ENCODE data around the gene ATG9B.
A peak's percentile ranks its signal among the peaks of the same experiment; 100 is the strongest.
"Not testable (repeated sequence)": the region's sequence is repeated elsewhere in the genome, so short reads cannot be mapped to it uniquely, and the experiment has no call there.

Gene ATG9B

DNA sequence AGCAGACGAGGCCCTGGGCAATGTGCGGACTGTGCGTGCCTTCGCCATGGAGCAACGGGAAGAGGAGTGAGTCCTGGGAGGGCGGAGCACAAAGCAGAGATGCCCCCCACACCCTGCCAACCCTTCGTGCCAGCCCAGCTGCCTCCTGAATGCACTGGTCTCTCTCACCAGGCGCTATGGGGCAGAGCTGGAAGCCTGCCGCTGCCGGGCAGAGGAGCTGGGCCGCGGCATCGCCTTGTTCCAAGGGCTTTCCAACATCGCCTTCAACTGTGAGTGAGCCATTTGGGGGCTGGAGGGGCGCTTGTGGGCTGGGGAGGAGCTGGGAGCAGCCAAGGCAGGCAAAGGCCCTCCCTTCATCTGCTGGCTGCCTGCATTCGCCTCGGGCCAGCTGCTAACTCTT, 11.6 kb upstream of the ATG9B start:
- no peak for DNase-seq

DNA sequence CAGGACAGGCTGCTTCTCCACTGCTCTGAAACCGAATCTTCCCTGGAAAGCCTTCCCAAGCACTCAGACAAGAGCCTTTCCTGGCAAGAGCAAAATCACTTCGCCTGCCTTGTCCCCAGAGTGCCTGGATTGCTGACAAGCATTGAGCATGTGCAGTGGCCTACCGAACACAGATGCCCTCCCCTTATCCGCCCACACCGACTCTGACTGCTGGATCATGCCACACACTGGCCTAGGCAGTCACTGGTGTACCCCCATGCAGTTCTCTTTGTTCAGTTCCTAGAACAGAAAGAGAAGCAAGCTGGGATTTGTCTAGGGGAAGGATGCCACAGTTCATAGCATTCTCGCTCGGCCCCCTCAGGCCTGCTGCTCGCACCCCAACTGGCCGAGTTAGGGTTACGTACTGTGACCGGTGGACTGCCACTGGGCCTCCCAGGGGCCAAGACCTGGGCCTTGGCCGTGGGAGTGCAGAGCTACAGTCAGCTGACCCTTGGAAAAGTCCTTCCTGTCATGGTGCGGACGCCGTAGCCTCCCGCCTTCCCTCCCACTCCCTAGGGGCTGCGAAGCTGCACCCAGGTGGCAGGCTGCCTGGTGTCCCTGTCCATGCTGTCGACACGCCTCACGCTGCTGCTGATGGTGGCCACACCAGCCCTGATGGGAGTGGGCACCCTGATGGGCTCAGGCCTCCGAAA, 10.9 kb upstream of the ATG9B start:
- no peak for DNase-seq

DNA sequence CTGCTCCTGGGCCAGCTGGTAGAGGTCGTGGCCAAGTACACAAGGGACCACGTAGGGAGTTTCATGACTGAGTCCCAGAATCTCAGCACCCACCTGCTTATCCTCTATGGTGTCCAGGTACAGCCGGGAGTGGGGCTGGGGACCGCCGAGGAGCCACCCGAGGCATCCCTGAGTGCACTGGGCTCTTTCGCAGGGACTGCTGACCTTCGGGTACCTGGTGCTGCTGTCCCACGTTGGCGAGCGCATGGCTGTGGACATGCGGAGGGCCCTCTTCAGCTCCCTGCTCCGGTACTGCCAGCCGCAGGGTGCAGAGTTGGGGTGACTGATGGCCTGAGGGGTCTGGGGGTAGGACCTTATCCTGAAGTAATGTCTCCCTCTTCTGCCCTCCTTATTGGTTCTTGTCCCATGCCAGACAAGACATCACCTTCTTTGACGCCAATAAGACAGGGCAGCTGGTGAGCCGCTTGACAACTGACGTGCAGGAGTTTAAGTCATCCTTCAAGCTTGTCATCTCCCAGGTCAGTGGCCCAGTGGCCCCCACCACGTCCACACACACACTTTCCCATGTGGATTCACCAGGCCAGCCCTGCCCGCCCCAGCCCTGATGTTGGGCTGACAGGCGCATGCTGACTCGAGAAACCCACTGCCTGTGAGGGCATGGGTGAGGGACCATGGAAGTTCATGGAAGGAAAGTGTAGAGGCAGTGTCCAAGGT, 10.2 kb upstream of the ATG9B start:
- DNase-seq = no peak

DNA sequence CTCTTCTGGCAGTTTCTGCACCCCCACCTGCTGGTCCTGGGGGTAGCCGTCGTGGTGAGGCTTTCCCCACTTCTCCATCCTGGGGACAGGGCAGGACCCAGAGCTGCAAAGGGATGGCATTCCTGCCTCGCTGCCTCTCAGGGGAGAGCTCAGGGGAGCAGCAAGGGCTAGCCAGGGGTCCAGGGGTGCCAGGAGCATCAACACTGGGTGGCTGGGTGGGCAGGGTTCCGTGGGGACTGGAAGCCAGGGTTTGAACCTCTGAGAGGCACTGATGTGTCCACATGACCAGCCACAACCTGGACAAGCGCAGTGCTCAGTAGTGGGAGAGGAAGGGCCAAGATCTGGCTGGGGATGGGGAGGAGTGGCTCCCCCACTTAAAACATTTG, 9.6 kb upstream of the ATG9B start:
- DNase-seq = no peak

DNA sequence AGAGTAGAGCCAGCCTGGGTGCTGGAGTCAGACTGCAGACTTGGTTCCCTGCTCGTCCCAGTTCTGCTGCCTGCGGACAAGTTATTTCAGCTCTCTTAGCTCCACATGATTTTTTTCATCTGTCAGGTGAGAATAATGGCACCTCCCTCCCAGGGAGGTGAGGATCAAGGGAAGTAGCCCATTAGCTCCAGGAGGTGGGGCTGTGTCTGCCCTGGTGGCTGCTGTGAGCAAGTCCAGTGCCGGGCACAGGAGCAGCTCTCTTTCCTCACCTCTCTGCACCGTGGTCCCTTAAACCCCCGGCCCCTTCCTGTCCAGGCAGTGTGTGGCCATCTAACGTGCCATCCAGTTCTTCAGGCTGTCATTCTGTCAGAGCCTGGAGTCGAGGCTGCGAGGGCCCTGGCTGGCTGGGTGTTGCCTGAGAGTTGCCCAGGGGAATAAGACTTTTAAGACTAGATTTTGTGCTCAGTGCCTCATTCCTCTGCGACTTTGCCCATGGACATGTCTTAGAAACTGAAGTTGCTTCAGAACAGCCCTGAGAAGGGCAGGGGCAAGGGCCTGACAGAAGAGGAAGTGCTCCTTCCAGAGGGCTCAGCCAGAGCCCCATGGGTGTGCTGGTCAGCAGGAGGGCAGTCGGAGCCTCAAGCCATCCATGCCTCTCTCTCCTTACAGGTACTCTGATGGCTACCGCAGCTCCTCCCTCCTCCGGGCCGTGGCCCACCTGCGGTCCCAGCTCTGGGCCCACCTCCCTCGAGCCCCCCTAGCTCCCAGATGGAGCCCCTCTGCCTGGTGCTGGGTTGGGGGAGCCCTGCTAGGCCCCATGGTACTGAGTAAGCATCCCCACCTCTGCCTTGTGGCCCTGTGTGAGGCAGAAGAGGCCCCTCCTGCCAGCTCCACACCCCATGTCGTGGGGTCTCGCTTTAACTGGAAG, 8.9 kb upstream of the ATG9B start:
- no peak for DNase-seq

DNA sequence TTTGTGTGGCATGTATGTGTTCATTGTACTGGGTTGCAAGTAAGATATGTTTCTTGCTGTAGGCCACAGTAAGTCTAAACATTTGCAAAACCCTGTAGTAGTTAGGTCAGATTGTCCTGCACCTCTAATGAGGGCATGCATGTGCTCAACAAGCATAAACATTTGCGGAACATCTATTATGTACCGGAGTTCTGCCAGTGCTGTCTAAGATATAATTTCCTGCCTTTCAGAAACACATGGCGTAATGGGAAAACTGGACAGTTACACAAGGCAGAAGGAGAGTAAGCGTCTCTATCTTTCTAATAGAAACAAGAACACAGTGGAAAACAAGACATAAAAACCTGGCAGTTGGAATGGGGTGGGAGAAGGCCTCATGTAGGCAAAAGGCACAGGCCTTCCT, 6.7 kb upstream of the ATG9B start:
- DNase-seq = no peak

DNA sequence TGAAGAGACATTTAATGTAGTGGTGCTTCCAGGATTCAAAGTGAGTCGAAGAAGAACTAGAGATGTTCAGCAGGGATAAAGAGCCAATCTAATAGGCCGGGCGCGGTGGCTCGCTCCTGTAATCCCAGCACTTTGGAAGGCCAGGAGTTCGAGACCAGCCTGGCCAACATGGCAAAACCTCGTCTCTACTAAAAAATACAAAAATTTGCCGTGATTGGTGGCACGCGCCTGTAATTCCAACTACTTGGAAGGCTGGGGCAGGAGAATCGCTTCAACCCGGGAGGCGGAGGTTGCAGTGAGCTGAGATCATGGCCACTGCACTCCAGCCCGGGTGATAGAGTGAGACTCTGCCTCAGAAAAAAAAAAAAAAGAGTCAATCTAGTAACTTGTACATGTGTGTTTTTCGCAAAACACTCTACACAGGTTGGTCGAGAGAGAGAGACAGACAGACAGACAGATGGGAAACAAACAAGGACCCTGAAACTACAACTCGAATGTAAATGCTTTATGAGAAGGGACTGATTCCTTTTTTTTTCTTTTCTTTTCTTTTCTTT, 4.7 kb upstream of the ATG9B start:
- DNase-seq = peak; percentile 75

DNA sequence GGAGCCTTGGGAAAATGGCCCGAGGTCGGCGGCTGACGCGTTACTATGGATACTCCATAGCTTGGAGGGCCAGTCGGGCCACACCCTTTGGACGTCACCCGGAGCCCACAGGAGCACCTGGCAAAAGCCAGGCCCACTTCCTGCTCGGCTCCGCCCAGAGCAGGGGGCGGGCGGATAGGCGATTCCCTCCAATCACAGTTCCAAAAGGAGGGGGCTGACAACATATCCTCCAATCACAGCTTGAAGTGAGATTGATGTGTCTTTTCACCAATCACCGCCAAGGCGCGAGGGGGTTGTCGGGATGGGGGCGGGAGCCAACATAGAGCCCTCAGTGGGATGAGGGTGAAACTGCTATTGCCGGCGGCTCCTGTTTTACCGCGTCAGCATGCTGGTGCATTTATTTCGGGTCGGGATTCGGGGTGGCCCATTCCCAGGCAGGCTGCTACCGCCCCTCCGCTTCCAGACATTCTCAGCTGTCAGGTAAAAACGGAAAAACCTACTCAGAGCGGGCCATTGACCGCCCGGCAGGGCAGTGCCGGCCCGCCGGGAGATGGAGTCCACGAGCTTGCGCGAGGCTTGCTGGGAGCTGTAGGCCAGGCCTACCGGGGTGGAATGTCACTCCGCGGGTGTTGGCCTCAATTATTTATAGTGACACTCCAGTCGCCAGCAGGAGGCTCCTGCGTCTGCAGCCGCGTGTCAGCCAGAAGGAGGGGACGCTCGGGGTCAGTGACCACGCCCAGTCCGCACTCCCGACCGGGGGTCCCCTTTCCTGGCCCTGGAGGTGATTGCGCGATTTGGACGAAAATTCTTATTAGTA, 4.0 kb upstream of the ATG9B start, which contains the start of gene ABCB8:
ABCB8 (plus strand) TSS at position 320 of the 817 bp plus-strand sequence; CDS start at position 386, 66 bp downstream.
- DNase-seq = peak; percentile 100

DNA sequence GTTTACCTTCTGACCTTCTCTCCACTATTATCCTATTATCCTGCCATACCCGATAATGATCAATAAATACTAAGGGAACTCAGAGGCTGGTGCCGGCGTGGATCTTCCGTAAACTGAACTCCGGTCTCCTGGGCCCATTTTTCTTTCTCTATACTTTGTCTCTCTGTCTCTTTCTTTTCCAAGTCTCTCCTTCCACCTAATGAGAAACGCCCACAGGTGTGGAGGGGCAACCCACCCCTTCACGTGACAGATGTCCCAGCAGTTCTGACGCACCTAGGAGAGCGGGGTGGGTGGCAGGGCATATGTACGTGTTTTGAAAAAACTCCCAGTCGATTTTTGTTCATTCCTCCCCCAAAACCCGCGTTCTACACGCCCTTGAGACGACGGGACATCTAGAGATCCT, 3.4 kb upstream of the ATG9B start:
- DNase-seq = not testable (repeated sequence)

DNA sequence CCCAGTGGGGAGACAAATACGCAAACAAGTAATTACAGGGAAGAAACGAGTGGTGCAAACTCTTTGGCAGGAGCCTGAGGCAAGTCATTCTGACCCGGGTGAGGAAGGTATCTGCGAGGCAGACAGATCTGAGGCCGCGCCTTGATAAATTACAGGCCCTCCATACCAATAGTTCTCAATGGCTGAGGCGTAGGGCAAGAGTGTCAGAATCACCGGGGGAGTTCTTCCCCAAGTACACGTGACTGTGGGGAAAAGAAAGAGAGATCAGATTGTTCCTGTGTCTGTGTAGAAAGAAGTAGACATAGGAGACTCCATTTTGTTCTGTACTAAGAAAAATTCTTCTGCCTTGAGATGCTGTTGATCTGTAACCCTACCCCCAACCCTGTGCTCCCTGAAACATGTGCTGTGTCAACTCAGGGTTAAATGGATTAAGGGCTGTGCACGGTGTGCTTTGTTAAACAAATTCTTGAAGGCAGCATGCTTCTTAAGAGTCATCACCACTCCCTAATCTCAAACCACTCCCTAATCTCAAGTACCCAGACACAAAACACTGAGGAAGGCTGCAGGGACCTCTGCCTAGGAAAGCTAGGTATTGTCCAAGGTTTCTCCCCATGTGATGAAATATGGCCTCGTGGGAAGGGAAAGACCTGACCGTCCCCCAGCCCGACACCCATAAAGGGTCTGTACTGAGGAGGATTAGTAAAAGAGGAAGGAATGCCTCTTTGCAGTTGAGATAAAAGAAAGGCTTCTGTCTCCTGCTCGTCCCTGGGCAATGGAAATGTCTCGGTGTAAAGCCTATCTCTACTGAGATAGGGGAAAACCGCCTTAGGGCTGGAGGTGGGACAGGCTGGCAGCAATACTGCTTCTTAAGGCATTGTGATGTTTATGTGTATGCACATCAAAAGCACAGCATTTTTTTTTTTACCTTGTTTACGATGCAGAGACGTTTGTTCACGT, 2.8 kb upstream of the ATG9B start:
- DNase-seq = not testable (repeated sequence)

DNA sequence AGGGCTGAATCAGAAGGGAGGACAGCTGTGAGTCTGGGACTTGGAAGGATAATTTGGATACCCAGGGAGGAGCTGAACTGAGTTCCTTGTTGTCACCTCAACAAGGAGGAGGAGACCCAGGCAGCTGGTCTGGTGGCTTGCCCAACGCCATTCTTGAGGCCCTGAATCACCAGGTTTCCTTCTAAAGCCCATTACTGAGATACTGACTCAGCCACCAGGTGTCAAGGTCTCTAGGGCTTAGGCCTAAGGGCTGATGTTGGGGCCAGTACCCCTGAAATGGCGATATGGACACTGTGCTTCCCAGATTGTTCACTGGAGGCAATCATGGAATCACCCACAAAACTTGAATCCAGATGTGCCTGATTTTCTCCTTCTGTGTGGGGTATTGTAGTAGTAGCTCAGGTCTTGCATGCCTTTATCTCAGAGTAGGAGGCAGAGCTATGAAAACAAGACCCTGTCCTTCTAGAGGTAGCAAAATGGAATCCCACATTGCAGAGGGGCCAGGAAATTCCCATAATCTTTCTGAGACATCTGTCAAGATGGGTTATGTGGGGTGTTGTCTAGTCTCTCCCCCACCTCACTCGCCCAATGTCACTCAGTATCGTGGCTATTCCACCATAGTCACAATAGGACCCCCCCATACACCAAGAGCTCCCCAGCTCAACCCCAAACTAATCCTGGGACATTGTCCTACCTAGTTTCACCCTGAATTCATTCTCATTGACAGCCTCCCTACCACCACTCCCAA, 1.8 kb upstream of the ATG9B start:
- no peak for DNase-seq

DNA sequence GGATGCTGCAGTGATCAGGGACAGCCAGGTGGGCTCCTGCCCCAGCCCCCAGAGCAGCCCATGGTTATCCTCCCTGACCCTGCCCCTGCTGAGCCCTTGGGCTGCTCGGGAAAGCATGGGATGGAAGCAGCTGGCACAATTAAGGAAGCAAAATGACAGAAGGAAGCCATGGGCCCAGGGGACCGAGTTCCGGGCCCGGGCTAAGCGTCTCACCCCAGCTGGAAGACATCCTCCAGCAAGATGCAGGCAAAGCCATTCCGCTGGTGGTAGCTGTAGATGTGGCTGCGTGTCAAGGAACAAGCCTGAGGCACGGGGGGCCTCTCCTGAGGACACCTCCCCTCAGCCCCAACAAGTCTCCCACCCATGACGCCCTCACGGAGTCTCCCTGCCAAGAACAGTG, 1.1 kb downstream of the ATG9B start:
- no peak for DNase-seq

DNA sequence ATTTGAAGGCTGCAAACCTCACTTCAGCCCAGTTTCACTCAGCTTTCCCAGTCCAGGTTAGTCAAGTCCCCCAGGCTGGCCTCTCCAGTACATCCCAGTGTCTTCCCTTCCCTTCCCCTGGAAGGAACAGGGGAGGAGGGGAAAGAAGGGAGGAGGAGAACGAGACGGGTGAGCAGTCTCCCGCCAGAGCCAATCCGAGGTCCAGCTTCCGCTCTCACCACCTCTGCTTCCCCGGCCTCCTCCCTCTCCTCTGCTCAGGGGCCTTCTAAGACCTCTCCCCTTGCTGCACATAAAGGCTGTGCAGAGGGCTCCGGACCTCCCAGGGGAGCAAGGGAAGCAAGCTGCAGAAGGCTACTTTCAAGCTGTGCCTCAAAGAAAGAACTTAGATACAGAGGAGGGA, 4.1 kb downstream of the ATG9B start:
- no peak for DNase-seq

DNA sequence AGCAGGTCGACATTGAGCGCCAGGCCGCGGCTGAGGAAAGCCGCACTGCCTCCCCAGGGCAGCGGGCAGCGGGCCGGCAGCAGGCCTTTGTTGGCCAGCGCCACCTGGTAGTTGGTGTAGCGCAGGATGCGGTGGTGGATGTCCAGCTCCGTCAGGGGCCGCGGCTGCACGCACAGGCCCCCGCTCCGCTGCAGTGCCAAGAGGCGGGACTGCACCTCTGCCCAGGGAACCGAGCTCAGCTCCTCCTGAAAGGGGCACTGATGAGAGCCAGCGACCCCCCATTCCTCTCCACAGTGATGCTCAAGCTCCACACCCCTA, 5.2 kb downstream of the ATG9B start:
- DNase-seq = no peak

DNA sequence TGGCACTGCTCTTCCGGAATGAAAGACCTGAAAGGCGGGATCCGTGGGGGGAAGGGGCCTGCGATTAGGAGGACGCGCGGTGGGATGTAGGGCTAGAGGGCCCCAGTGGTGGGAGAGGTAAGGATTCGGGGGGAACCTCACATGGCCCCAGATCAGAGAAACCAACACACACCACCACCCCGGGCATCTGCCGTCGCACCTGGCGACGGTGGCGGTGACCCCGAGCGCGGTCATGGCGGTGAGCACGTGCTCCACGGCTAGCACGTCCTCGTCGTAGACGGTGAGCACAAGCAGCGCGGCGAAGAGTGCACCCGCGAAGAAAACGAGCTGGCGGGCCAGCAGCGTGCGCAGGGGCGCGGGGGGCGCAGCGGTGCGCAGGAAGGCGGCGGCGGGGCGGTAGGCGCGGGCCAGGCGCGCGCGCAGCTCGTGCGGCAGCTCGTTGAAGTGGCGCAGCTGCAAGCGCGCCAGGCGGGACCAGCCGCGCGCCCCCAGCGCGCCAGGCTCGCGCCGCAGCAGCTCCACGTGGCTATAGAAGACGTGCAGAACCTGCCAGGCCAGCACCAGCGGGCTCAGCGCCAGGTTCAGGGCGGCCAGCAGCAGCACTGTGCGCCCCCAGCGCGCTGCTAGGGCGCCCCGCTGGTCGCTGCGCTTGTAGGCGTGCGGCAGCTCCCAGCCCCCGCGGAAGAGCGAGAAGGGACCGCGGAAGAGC, 5.7 kb downstream of the ATG9B start:
- no peak for DNase-seq

DNA sequence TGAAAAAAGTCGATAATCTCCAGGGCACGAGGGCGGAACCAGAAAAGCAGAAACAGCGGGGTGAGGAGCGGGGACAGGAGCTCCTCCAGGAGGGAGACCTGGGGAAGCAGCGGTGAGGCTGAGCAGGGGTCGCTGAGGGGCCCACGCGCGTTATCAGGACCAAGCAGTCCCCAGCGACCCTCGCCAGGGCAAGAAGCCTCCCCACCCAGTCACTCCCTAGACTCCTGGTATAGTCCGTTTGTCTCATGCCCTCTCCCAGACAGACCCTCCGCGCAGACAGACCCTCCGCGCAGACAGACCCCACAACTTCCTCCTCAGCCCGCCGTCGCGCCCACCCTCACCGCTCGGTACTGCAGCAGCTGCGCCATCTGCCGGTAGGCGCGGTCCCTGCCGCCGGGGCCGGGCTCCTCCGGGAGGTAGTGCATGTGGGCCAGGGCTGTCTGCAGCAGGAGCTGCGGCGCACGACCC, 6.3 kb downstream of the ATG9B start:
- DNase-seq = peak; percentile 68

DNA sequence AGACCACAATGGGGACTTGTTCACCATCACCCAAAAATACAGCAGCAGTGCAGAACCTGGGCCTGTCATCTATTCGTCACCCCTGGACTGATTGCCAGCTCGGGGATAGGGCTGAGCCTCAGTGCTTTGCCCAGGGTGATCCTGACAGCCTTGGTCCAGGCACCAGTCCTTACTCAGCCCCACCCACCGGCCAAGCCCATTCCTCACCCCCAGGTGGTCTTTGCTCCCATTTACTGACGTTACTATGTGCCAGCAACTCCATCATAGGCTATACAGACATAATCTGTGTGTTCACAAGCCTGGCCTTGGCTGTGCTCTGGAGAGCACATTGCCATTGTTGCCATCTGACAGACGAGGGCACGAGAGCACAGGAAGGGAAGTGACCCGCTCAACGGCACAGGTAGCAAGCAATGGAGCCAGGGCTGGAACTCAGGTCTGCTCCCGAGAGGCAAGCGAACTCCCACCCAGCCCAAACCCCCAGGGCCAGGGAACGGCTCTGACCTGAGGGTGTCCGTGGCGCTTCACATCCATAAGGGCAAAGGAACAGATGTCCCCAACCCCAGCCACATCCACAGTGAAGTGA, 6.8 kb downstream of the ATG9B start:
- DNase-seq = no peak

DNA sequence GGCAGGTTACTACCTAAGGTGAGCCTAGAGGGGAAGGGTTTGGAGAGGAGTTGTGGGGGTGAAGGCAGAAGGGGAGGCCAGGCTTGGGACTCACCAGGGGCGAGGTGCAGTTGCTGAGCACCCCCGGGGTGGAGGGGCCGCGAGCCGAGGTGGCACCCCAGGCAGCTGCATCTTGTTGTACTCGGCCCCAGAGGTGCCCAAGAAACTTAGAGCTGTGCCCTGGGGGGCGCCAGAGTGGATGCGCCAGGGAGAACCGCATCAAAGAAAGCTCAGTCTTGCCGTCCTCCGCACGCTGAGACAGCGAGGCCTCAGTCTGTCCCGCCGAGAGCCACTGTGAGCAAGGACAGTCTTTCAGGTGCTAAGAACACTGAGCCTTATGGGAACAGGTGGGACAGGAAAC, 7.4 kb downstream of the ATG9B start:
- DNase-seq = no peak

DNA sequence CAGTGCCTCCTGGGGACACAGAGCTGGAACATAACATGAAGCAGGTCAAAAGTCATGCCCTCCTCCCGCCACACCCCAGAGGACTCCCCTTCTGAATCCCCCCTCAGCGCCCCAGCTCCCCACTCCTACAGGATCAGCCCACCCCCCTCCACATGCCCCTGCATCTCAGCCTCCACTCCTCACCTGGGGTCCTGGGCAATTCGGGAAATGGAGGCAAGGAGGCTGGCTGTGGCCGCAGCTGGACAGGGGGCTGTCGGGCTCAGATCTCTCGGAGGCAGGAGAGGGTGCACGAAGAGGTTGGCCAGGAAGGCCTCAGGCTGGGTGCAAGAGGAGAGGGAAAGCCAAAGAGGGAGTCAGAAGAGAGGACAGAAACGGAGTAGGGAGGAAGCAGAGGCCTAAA, 7.8 kb downstream of the ATG9B start:
- DNase-seq = no peak

All from NCI-H1694 (cell line).